K562 (cell line): ENCODE data around the gene DCPS. TPM values are rescaled to one million over a fixed set of nuclear protein-coding genes. Genes with fewer than 3 reads are reported as not detected.
A peak's percentile ranks its signal among the peaks of the same experiment; 100 is the strongest.

Source experiments
- ELF1 ChIP-seq: fragments of 200-800 bp; sonication (Bioruptor generic); IDR thresholded peaks from 2 replicates; pipeline ENCODE4 v1.6.1; 2016; ENCODE audit warnings: missing genetic modification characterization, missing compliant biosample characterization
- ETV1 ChIP-seq: fragments of 450-650 bp; conservative IDR thresholded peaks from 2 replicates; pipeline ENCODE4 v1.6.1; 2016; ENCODE audit warnings: missing genetic modification characterization, control low read depth, low read depth, missing compliant biosample characterization
- MAFF ChIP-seq: IDR thresholded peaks from 2 replicates; pipeline ENCODE4 v1.6.1; 2012; ENCODE audit warnings: low read length, improper control_type of control experiment
- MTA3 ChIP-seq: fragments of 450-650 bp; formaldehyde crosslinking; IDR thresholded peaks from 2 replicates; pipeline ENCODE4 v1.6.1; 2017; ENCODE audit warnings: mild to moderate bottlenecking, borderline replicate concordance
- NCOA1 ChIP-seq: fragments of 450-650 bp; IDR thresholded peaks from 2 replicates; pipeline ENCODE4 v1.6.1; 2016; ENCODE audit warnings: low read depth
- NR1H2 ChIP-seq: sonication (generic); formaldehyde crosslinking; IDR thresholded peaks from 2 replicates; pipeline ENCODE4 v1.4.0; 2020; ENCODE audit warnings: mild to moderate bottlenecking, missing genetic modification reagents
- POLR2AphosphoS5 ChIP-seq: IDR thresholded peaks from 2 replicates; pipeline ENCODE4 v1.6.1; 2011; ENCODE audit warnings: mild to moderate bottlenecking, low read depth, low read length, moderate library complexity; ENCODE audit not compliant: control insufficient read depth, insufficient read depth
- POLR3G ChIP-seq: IDR thresholded peaks from 2 replicates; pipeline ENCODE4 v1.6.1; 2011; ENCODE audit not compliant: insufficient read length, insufficient replicate concordance; ENCODE audit errors: extremely low read depth
- U2AF2 ChIP-seq: fragments of 200-400 bp; formaldehyde crosslinking; optimal IDR thresholded peaks from 2 replicates; pipeline ENCODE3; 2017; ENCODE audit warnings: low read depth, mild to moderate bottlenecking, low read length
- ZNF584 ChIP-seq: fragments of 200-800 bp; sonication (Bioruptor generic); IDR thresholded peaks from 2 replicates; pipeline ENCODE4 v1.6.1; 2016; ENCODE audit warnings: low read depth, mild to moderate bottlenecking, missing genetic modification characterization, missing compliant biosample characterization
- polyA plus RNA-seq, 8 experiments: library from polyadenylated mRNA; depleted of rRNA in 4 of 8; stranded (reverse) in 5 of 8; unstranded in 3 of 8; fragments of >200 nt; fragmentation: Nextera tagmentation in 2 of 8; fragmentation: Illumina TruSeq in 1 of 8; extraction: Ambion mirVana in 2 of 8; extraction: Trizol in 1 of 8; gene quantifications; 2 replicates each; pipeline versions ENCODE4 v1.2.1 to v1.2.3, GENCODE V29; 2011 to 2014; ENCODE audit warnings: inconsistent platforms in 1 of 8, missing spikeins in 1 of 8
- total RNA-seq, 7 experiments: library from RNA; depleted of rRNA in 6 of 7; stranded (reverse); fragments of >200 nt in 6 of 7; fragmentation: Illumina TruSeq in 2 of 7; extraction: Trizol in 2 of 7; gene quantifications; 2 replicates each; pipeline versions ENCODE4 v1.2.1 to v1.2.3, GENCODE V29; 2011 to 2021; ENCODE audit warnings: low replicate concordance in 1 of 7
- TF ChIP-seq, protein P1 (sequence below), 3 experiments: fragments of 200-800 bp in 1 of 3; sonication (Bioruptor generic) in 1 of 3; sonication (generic) in 1 of 3; formaldehyde crosslinking in 1 of 3; IDR thresholded peaks; 2 replicates each; pipeline versions ENCODE4 v1.6.1 to v1.8.0; 2016 to 2022; ENCODE audit warnings: mild to moderate bottlenecking in 2 of 3, missing compliant biosample characterization in 2 of 3, missing genetic modification characterization in 2 of 3, missing genetic modification reagents in 1 of 3
- TF ChIP-seq, protein P2 (sequence below): fragments of 450-650 bp; formaldehyde crosslinking; IDR thresholded peaks from 2 replicates; pipeline ENCODE4 v1.4.0; 2022; ENCODE audit warnings: missing genetic modification characterization
- TF ChIP-seq, protein P3 (sequence below), 2 experiments: fragments of 450-650 bp in 1 of 2; sonication (generic) in 1 of 2; formaldehyde crosslinking in 1 of 2; IDR thresholded peaks in 1 of 2; conservative IDR thresholded peaks in 1 of 2; 2 replicates each; pipeline versions ENCODE4 v1.6.1 to v1.8.1; 2016 to 2023; ENCODE audit warnings: mild to moderate bottlenecking in 2 of 2, moderate library complexity in 2 of 2, inconsistent platforms in 1 of 2, missing genetic modification reagents in 1 of 2

The DCPS gene
- total and polyA plus RNA-seq, 9 of the 15 experiments (the other 6 are each of a cell fraction or from before 2014, with no cell fraction given), result 8.7 to 38.1 (median 17.9) TPM

DNA sequence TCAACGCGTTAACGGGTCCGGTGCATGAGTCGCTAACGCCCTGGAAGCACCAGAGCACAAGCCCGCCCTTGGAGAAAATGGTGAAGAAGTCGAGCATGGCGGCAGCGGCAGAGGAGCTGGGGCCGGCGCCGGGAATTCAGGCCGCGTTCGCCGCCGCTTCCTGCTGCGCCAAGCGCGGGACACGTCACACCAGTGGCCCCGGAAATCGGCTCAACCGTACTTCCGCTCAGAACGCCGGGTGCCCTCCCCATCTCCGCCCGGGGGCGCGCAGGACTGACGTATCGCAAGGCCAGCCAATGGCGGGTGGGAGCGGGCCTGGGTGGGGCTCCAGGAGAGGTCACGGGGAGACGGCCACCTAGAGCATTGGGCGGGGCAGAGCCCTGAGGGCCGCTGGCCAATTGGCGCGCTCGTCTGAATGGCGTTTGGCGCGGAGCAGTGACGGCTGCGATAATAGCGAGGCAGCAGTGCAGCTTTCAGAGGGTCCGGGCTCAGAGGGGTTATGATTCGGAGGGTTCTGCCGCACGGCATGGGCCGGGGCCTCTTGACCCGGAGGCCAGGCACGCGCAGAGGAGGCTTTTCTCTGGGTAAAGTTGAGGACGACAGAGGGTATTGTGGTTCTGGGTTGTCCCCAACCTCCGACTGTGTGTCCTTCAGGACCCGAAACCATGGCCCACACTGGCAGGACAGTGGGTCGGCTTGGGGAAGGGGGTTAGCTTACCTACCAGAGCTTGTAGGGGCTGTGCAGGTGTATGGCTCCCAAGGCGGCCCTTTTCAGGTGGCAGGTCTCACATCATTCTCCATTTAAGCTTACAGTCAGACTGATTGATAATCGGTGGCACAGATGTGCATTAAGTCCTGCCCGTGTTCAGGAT is 34.9 kb upstream of the DCPS start, which contains the start of the genes FOXRED1 and SRPRA (continued):
- TF ChIP-seq, protein P1, sequence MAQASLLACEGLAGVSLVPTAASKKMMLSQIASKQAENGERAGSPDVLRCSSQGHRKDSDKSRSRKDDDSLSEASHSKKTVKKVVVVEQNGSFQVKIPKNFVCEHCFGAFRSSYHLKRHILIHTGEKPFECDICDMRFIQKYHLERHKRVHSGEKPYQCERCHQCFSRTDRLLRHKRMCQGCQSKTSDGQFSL (CRISPR knock-in tag; IDR thresholded peaks at IDR 0.05), result peak; percentile 77; the same call in 1 of the 2 replicates
- TF ChIP-seq, protein P1 (tag; IDR thresholded peaks at IDR 0.05), result no peak; a peak in 1 of 4 replicates
- TF ChIP-seq, protein P2, sequence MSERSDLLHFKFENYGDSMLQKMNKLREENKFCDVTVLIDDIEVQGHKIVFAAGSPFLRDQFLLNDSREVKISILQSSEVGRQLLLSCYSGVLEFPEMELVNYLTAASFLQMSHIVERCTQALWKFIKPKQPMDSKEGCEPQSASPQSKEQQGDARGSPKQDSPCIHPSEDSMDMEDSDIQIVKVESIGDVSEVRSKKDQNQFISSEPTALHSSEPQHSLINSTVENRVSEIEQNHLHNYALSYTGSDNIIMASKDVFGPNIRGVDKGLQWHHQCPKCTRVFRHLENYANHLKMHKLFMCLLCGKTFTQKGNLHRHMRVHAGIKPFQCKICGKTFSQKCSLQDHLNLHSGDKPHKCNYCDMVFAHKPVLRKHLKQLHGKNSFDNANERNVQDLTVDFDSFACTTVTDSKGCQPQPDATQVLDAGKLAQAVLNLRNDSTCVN (CRISPR knock-in tag), result no peak
- TF ChIP-seq U2AF2, result no peak
- peak; percentile 91 for TF ChIP-seq ETV1 (tag)
- no peak for TF ChIP-seq MAFF
- TF ChIP-seq POLR2AphosphoS5, result peak; percentile 75
- TF ChIP-seq, protein P3, sequence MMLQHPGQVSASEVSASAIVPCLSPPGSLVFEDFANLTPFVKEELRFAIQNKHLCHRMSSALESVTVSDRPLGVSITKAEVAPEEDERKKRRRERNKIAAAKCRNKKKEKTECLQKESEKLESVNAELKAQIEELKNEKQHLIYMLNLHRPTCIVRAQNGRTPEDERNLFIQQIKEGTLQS (IDR thresholded peaks at IDR 0.05), result no peak
- TF ChIP-seq, protein P3 (CRISPR knock-in tag; conservative IDR thresholded peaks at IDR 0.05), result no peak
- 0 out of 2 replicates have a peak, but pooled peaks have one; percentile 34 for TF ChIP-seq NCOA1
- TF ChIP-seq POLR3G, result no peak
- TF ChIP-seq ZNF584, result no peak
- TF ChIP-seq MTA3, result 0 out of 2 replicates have a peak, but pooled peaks have one; percentile 52
- no peak for TF ChIP-seq NR1H2 (CRISPR knock-in tag)
- peak; percentile 97 for TF ChIP-seq ELF1 (tag)
- TF ChIP-seq, all 486 proteins: peak for 126
